GM06990 (cell line): ENCODE measurements around the gene MAPK11.
A peak's percentile ranks its signal among the peaks of the same experiment; 100 is the strongest.

ENCODE experiments used
- DNase-seq: peaks from one replicate; pipeline ENCODE4 v3.0.0-alpha.2; 2011; ENCODE audit not compliant: insufficient read length; ENCODE audit errors: extremely low read depth
- H3K27me3 ChIP-seq: replicated peaks from 2 replicates; pipeline ENCODE4 v1.6.0; 2011; ENCODE audit warnings: low read length; ENCODE audit not compliant: control insufficient read depth, insufficient read depth
- H3K36me3 ChIP-seq: 2 replicates; pipeline ENCODE4 v1.5.1; 2011; ENCODE audit warnings: low read length; ENCODE audit not compliant: control insufficient read depth, insufficient read depth
- H3K4me3 ChIP-seq: replicated peaks from 2 replicates; pipeline ENCODE4 v1.5.1; 2011; ENCODE audit warnings: low read depth, mild to moderate bottlenecking, control low read depth, low read length
- CTCF ChIP-seq: IDR thresholded peaks from 2 replicates; pipeline ENCODE4 v1.5.1; 2011; ENCODE audit warnings: low read length, control low read depth, mild to moderate bottlenecking, inconsistent platforms; ENCODE audit not compliant: insufficient read depth, poor library complexity, severe bottlenecking

The MAPK11 gene

DNA sequence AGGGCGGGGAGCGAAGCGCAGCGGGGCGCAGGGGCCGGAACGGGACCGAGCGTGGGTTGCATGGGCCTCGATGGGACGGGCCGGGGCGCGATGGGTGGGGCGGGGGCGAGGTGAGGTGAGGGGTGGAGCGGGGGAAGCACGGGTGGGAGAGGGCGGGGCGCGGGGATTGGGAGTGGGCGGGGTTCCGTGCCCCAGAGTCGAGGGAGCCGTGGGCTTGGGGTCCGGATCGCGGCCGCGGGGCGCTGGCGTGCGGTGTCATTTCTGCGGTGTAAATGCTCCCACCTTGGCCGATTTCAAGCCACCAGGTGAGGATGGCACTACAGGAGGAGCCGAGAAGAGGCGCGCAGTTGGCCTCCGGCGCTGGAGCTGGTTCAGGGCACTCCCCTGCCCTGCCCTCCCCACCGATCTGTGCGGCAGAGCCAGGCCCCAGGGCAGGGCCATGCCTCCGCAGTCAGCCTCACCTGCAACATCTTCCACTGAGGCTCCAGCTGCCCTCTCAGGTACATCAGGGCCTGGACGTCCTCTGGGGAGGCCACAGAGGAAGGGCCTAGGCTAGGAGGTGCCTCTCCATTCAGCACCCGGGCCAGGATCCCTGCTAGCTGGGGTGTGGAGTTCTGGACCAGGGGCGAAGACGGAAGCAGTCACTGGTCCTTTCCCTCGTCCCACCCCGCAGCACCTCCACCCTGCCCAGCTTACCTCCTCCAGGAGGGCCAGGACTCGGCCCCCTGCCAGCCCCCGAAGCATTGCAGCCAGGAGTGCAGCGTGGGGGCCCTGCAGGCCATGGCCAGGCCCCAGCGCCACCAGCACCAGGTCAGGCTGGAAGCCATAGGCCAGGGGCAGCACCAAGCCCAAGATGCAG is 24.7 kb downstream of the MAPK11 start:
- no peak for TF ChIP-seq CTCF
- H3K27me3 ChIP-seq: no peaks in the 10 kb centered on the region
- H3K4me3 ChIP-seq: peak overlapping the region; percentile 96
- no peak for DNase-seq
- peaks cover 19% of the 10 kb centered on the region for H3K36me3 ChIP-seq

DNA sequence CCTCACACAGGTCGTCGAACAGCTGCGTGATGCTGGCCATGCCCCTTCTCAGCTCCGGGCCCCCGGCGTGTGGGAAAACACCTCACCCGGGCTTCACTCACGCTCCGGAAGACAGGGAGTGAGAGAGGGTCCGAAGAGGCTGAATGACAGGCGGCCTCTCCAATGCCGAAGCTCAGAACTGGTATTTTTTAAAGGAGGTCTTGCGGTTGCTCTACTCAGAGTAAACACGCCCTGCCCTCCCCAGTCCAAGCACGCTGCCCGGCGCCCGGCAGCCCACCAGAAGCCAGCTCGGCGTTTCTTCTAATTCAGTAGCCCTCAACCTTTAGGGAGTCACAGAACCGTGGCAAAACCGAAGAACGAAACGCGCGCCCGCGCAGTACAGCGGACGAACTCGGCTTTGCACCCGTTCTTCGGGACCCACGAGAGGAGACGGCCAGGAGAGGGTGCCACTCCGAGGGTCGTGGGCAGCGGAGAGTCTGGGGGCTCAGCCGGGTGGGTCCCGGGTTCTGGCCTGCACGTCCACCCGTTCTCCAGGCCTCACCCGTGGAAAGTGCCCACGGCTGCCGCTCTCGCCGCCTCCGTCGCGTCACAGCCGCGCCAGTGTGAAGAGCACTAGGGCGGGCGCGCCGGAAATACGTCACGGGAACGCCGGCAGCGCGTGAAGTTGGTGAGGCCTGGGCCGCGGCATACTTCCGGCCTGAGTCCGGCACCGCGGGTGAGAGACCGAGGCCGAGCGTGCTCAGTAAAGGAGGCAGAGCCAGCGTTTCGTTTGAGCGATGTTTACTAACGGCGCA is 25.6 kb downstream of the MAPK11 start, which contains the start of gene TUBGCP6:
Gene TUBGCP6, minus strand, starts transcription at position 604 of the 794 bp plus-strand sequence. Its CDS starts 564 bp downstream, at position 40.
- peak; percentile 22 for TF ChIP-seq CTCF

DNA sequence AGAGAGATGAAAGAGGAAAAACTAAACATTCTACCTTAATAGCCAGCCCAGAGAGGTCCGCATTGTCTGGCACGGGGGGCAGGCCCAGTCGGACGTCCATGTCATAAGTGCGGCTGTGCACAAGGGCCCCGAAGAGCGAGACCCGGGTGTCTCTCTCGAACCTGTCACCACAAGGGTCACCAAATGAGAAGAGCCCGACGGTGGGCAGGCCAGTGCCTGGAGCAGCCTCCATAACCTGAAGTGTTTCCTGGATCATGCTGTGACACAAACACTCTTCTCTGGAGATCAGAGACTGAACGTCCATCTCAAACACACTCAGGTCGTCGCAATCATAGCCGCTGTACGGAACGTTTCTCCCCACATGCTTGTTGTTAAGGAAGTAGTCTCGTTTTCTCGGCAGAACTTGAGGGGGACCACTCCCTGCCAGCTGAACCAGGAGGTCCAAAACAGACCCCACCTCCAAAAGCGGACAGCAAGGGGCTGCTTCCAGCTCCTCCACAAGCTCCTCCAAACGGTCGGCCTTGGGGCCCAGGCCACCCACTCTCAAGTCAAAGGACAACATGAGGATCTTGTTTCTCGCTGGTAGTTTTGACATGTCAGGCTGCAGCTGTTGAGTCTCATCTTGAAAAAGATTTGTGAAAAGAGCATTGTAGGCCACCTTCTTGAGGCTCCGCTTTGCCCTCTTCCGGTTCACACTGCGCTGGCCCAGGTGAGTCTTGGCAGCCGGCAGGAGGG is 26.3 kb downstream of the MAPK11 start:
- peak overlapping the region; percentile 96 for H3K4me3 ChIP-seq
- H3K36me3 ChIP-seq: peaks cover 16% of the 10 kb centered on the region
- DNase-seq: no peak
- H3K27me3 ChIP-seq: no peaks in the 10 kb centered on the region
- no peak for TF ChIP-seq CTCF

More for the DNA sequence above, 25.6 kb downstream of the MAPK11 start, which contains the start of gene TUBGCP6:
- no peaks in the 10 kb centered on the region for H3K27me3 ChIP-seq
- H3K36me3 ChIP-seq: peaks cover 19% of the 10 kb centered on the region
- H3K4me3 ChIP-seq: peak within 1 kb of the TSS; percentile 96
- DNase-seq: peak; percentile 92

DNA sequence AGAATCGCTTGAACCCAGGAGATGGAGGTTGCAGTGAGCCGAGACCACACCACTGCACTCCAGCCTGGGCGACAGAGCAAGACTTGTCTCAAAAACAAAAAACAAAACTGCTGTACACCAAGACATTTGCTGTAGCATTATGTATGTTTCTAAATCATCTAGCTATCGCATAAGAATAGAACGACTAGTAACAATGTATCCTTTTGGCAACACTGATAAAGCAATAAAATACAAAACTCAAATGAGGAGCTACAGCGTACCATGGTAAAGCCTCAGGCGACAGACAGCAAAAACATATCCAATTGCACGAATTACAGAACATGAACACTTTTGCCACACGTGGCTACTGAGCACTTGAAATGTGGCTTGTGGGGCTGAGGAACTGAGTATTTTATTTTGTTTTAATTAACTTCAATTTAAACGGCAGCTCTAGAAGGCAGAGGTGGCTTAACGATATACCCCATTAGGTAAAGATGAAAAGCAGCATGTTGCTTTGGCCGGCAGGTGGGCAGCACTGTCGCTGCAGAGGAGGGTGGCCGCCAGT is 27.7 kb downstream of the MAPK11 start:
- no peaks in the 10 kb centered on the region for H3K27me3 ChIP-seq
- no peak for TF ChIP-seq CTCF
- no peak for DNase-seq
- H3K36me3 ChIP-seq: peaks cover 17% of the 10 kb centered on the region
- peak overlapping the region; percentile 56 for H3K4me3 ChIP-seq

- no peak overlapping the region for H3K4me3 ChIP-seq
- no peaks in the 10 kb centered on the region for H3K27me3 ChIP-seq
- no peak for TF ChIP-seq CTCF
- DNase-seq: no peak
- peaks cover 5% of the 10 kb centered on the region for H3K36me3 ChIP-seq
Observed at GRCh38 chr22:50238755-50239154, 31.4 kb downstream of the MAPK11 start.
